ENCODE measurements around the gene ADCK1. TPM values are rescaled to one million over a fixed set of nuclear protein-coding genes. Genes with fewer than 3 reads are reported as not detected.

The ADCK1 gene
- total RNA-seq, 1 experiment from 2014 or later = 8.8 TPM

GRCh38 chr14:77853919-77854318 lies 54.0 kb downstream of the ADCK1 start:
- POLR2A ChIA-PET = interaction anchor here (0.7 kb wide), 1 partner anchor 367 kb away, joined by 3 read pairs; no protein-coding TSS in a partner anchor
- no peak for TF ChIP-seq CTCF (IDR thresholded peaks at IDR 0.05; ENCODE audit: insufficient read depth in 1 of 2, low read depth in 1 of 2, low read length in 1 of 2, severe bottlenecking in 1 of 2, unreplicated experiment in 1 of 2)
- Mint-ChIP-seq H3K27me3 (ENCODE audit: insufficient read depth, unreplicated experiment) (no peaks in the 10 kb centered on the region), H3K4me1 (ENCODE audit: low read depth, unreplicated experiment) (no peaks in the 10 kb centered on the region), H3K36me3 (ENCODE audit: insufficient read depth, unreplicated experiment) (no peaks in the 10 kb centered on the region), H3K27ac (ENCODE audit: unreplicated experiment) (no peak overlapping the region), H3K4me3 (ENCODE audit: unreplicated experiment) (no peak overlapping the region), H3K9me3 (ENCODE audit: unreplicated experiment) (no peaks in the 10 kb centered on the region)
- H3K9me3 ChIP-seq = no peaks in the 10 kb centered on the region; the same call in 1 of the 2 replicates
- H3K4me1 ChIP-seq = no peaks in the 10 kb centered on the region
- intact Hi-C loops (cut with micrococcal nuclease; ENCODE audit: unreplicated experiment) = no loop called here
- no TSS peak for BruUV-seq (replicated peaks)
- CTCF ChIA-PET = no interaction called here
- no peak overlapping the region for H3K4me3 ChIP-seq (ENCODE audit: low read depth, low read length)
- no peaks in the 10 kb centered on the region for H3K27me3 ChIP-seq (replicated peaks; ENCODE audit: control insufficient read depth, insufficient read depth, low read length)
- DNase-seq = no peak
- H3K36me3 ChIP-seq (ENCODE audit: control insufficient read depth, insufficient read depth, low read length) = no peaks in the 10 kb centered on the region

GRCh38 chr14:77856941-77857340 lies 57.0 kb downstream of the ADCK1 start:
- Histone ChIP-seq H3K4me1 (no peaks in the 10 kb centered on the region), H3K36me3 (ENCODE audit: control insufficient read depth, insufficient read depth, low read length) (no peaks in the 10 kb centered on the region), H3K27me3 (replicated peaks; ENCODE audit: control insufficient read depth, insufficient read depth, low read length) (no peaks in the 10 kb centered on the region), H3K4me3 (ENCODE audit: low read depth, low read length) (no peak overlapping the region), H3K9me3 (no peaks in the 10 kb centered on the region)
- CTCF ChIA-PET = no interaction called here
- Mint-ChIP-seq H3K36me3 (ENCODE audit: insufficient read depth, unreplicated experiment) (no peaks in the 10 kb centered on the region), H3K27me3 (ENCODE audit: insufficient read depth, unreplicated experiment) (no peaks in the 10 kb centered on the region), H3K9me3 (ENCODE audit: unreplicated experiment) (no peaks in the 10 kb centered on the region), H3K27ac (ENCODE audit: unreplicated experiment) (no peak overlapping the region), H3K4me3 (ENCODE audit: unreplicated experiment) (no peak overlapping the region), H3K4me1 (ENCODE audit: low read depth, unreplicated experiment) (no peaks in the 10 kb centered on the region)
- POLR2A ChIA-PET = no interaction called here
- no TSS peak for BruUV-seq (replicated peaks)
- intact Hi-C loops (cut with micrococcal nuclease; ENCODE audit: unreplicated experiment) = no loop called here
- TF ChIP-seq CTCF (IDR thresholded peaks at IDR 0.05; ENCODE audit: insufficient read depth in 1 of 2, low read depth in 1 of 2, low read length in 1 of 2, severe bottlenecking in 1 of 2, unreplicated experiment in 1 of 2) = no peak
- DNase-seq = no peak

GRCh38 chr14:77859934-77860570 lies 60.1 kb downstream of the ADCK1 start:
- no peak overlapping the region for H3K4me3 Mint-ChIP-seq (ENCODE audit: unreplicated experiment)

More at GRCh38 chr14:77859934-77860570, 60.1 kb downstream of the ADCK1 start:
- ChIA-PET CTCF (no interaction called here), POLR2A (no interaction called here)
- Histone ChIP-seq H3K9me3 (no peaks in the 10 kb centered on the region), H3K4me3 (ENCODE audit: low read depth, low read length) (no peak overlapping the region), H3K36me3 (ENCODE audit: control insufficient read depth, insufficient read depth, low read length) (no peaks in the 10 kb centered on the region), H3K4me1 (no peaks in the 10 kb centered on the region), H3K27me3 (replicated peaks; ENCODE audit: control insufficient read depth, insufficient read depth, low read length) (no peaks in the 10 kb centered on the region)
- no peaks in the 10 kb centered on the region for H3K9me3 Mint-ChIP-seq (ENCODE audit: unreplicated experiment)
- no peak for DNase-seq
- no TSS peak for BruUV-seq (replicated peaks)
- intact Hi-C loops (cut with micrococcal nuclease; ENCODE audit: unreplicated experiment) = loop anchor here (5.0 kb wide), 1 partner anchor 292 kb away; no protein-coding TSS in a partner anchor
- TF ChIP-seq CTCF (IDR thresholded peaks at IDR 0.05; ENCODE audit: insufficient read depth in 1 of 2, low read depth in 1 of 2, low read length in 1 of 2, severe bottlenecking in 1 of 2, unreplicated experiment in 1 of 2) = no peak
- no peak overlapping the region for H3K27ac Mint-ChIP-seq (ENCODE audit: unreplicated experiment)
- peaks cover 7% of the 10 kb centered on the region for H3K4me1 Mint-ChIP-seq (ENCODE audit: low read depth, unreplicated experiment)
- peaks cover 5% of the 10 kb centered on the region for H3K36me3 Mint-ChIP-seq (ENCODE audit: insufficient read depth, unreplicated experiment)
- H3K27me3 Mint-ChIP-seq (ENCODE audit: insufficient read depth, unreplicated experiment) = no peaks in the 10 kb centered on the region
